A673 (cell line): ENCODE data around the gene CIP2A.

Source experiments
- EZH2 ChIP-seq: fragments of 200-600 bp; sonication (generic); IDR thresholded peaks from 2 replicates; pipeline ENCODE4 v1.6.1; 2017; ENCODE audit warnings: borderline replicate concordance, low read depth, mild to moderate bottlenecking, mixed read lengths, antibody characterized with exemption, low read length; ENCODE audit not compliant: poor library complexity, severe bottlenecking
- TF ChIP-seq, protein P1 (sequence below): fragments of 300-800, 200-600 bp; sonication (generic); conservative IDR thresholded peaks from 2 replicates; pipeline ENCODE4 v1.5.1; 2017; ENCODE audit warnings: low read depth, mild to moderate bottlenecking, antibody characterized with exemption, low read length, moderate library complexity, mixed read lengths

DNA sequence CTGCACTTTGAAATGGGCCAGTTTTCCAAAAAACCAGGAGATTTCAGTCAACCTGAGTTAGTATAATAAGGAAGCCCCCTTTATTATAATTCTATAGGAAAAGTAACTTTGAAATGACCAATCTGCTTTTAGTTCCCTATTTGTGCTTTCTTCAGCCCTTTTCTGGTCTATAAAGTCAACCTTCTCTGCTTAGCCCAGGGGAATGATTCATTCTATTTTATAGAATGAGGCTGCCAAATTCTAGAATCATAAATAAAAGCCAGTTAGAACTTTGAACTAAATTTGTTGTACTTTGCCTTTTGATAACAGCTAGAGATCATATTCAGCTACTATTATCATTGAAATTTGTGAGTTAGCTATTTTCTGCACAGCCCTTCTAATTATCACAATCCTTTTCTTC, 24.7 kb downstream of the CIP2A start:
- TF ChIP-seq, protein P1, sequence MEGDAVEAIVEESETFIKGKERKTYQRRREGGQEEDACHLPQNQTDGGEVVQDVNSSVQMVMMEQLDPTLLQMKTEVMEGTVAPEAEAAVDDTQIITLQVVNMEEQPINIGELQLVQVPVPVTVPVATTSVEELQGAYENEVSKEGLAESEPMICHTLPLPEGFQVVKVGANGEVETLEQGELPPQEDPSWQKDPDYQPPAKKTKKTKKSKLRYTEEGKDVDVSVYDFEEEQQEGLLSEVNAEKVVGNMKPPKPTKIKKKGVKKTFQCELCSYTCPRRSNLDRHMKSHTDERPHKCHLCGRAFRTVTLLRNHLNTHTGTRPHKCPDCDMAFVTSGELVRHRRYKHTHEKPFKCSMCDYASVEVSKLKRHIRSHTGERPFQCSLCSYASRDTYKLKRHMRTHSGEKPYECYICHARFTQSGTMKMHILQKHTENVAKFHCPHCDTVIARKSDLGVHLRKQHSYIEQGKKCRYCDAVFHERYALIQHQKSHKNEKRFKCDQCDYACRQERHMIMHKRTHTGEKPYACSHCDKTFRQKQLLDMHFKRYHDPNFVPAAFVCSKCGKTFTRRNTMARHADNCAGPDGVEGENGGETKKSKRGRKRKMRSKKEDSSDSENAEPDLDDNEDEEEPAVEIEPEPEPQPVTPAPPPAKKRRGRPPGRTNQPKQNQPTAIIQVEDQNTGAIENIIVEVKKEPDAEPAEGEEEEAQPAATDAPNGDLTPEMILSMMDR = no peak
- TF ChIP-seq EZH2 = no peak
